HepG2 (cell line): Measurements from ENCODE around the gene ACADS. TPM values are rescaled to one million over a fixed set of nuclear protein-coding genes. Genes with fewer than 3 reads are reported as not detected.
A peak's percentile ranks its signal among the peaks of the same experiment; 100 is the strongest.

Experiments used
- JUND ChIP-seq: sonication (generic); formaldehyde crosslinking; IDR thresholded peaks from 2 replicates; pipeline ENCODE4 v1.8.0; 2022; ENCODE audit warnings: mild to moderate bottlenecking, missing genetic modification reagents
- MTF1 ChIP-seq: sonication (generic); formaldehyde crosslinking; IDR thresholded peaks from 2 replicates; pipeline ENCODE4 v1.5.0; 2020; ENCODE audit warnings: missing genetic modification reagents
- NCOR1 ChIP-seq: fragments of 200-600 bp; sonication (generic); IDR thresholded peaks from 2 replicates; pipeline ENCODE4 v1.7.0; 2017; ENCODE audit warnings: antibody characterized with exemption, low read length, borderline replicate concordance
- NR2C2 ChIP-seq: sonication (generic); formaldehyde crosslinking; IDR thresholded peaks from 2 replicates; pipeline ENCODE4 v1.4.0; 2020; ENCODE audit warnings: missing genetic modification reagents, mild to moderate bottlenecking, moderate library complexity, borderline replicate concordance
- PBX3 ChIP-seq: sonication (generic); formaldehyde crosslinking; IDR thresholded peaks from 2 replicates; pipeline ENCODE4 v1.8.1; 2023; ENCODE audit warnings: missing genetic modification reagents, inconsistent platforms, borderline replicate concordance
- PHF20 ChIP-seq: sonication (generic); formaldehyde crosslinking; IDR thresholded peaks from 2 replicates; pipeline ENCODE4 v1.5.0; 2020; ENCODE audit warnings: mild to moderate bottlenecking, missing genetic modification reagents
- PITX1 ChIP-seq: sonication (generic); formaldehyde crosslinking; IDR thresholded peaks from 2 replicates; pipeline ENCODE4 v1.5.1; 2020; ENCODE audit warnings: mild to moderate bottlenecking, missing genetic modification reagents
- RFXANK ChIP-seq: IDR thresholded peaks from 2 replicates; pipeline ENCODE4 v1.6.1; 2016
- USF2 ChIP-seq, 2 experiments: sonication (generic) in 1 of 2; formaldehyde crosslinking in 1 of 2; IDR thresholded peaks; 2 replicates each; pipeline versions ENCODE4 v1.5.1 to v1.6.1; 2011 to 2020; ENCODE audit warnings: borderline replicate concordance in 1 of 2, low read depth in 1 of 2, low read length in 1 of 2, mild to moderate bottlenecking in 1 of 2, missing genetic modification reagents in 1 of 2, moderate library complexity in 1 of 2
- YEATS2 ChIP-seq: sonication (generic); formaldehyde crosslinking; IDR thresholded peaks from 2 replicates; pipeline ENCODE4 v1.4.0; 2020; ENCODE audit warnings: missing genetic modification reagents, borderline replicate concordance
- ZBTB7A ChIP-seq: sonication (generic); formaldehyde crosslinking; IDR thresholded peaks from 2 replicates; pipeline ENCODE4 v1.8.0; 2022; ENCODE audit warnings: mild to moderate bottlenecking, missing genetic modification reagents
- ZNF256 ChIP-seq: sonication (generic); formaldehyde crosslinking; conservative IDR thresholded peaks from 2 replicates; pipeline ENCODE4 v1.4.0; 2020; ENCODE audit warnings: missing genetic modification reagents
- ZNF263 ChIP-seq: sonication (generic); formaldehyde crosslinking; IDR thresholded peaks from 2 replicates; pipeline ENCODE4 v1.4.0; 2020; ENCODE audit warnings: missing genetic modification reagents
- ZNF292 ChIP-seq: sonication (generic); formaldehyde crosslinking; IDR thresholded peaks from 2 replicates; pipeline ENCODE4 v1.8.1; 2022; ENCODE audit warnings: mild to moderate bottlenecking, low read depth, missing genetic modification reagents, borderline replicate concordance
- ZNF546 ChIP-seq: sonication (generic); formaldehyde crosslinking; conservative IDR thresholded peaks from 2 replicates; pipeline ENCODE4 v1.8.1; 2023; ENCODE audit warnings: mild to moderate bottlenecking, missing genetic modification reagents
- ZNF569 ChIP-seq: sonication (generic); formaldehyde crosslinking; IDR thresholded peaks from 2 replicates; pipeline ENCODE4 v1.5.0; 2020; ENCODE audit warnings: mild to moderate bottlenecking, missing genetic modification reagents, moderate library complexity, borderline replicate concordance
- ZSCAN9 ChIP-seq: IDR thresholded peaks from 2 replicates; pipeline ENCODE4 v1.6.1; 2016; ENCODE audit warnings: borderline replicate concordance
- polyA plus RNA-seq, 8 experiments: library from polyadenylated mRNA; depleted of rRNA in 3 of 8; stranded (reverse) in 7 of 8; unstranded in 1 of 8; fragments of >200 nt; fragmentation: Illumina TruSeq in 4 of 8; extraction: Trizol in 4 of 8; gene quantifications; 2 replicates each; pipeline versions ENCODE4 v1.2.1 to v1.2.3, GENCODE V29; 2011 to 2016; ENCODE audit warnings: low read depth in 4 of 8, missing spikeins in 1 of 8, mixed read lengths in 1 of 8; ENCODE audit not compliant: insufficient read depth in 1 of 8
- total RNA-seq, 5 experiments: library from RNA; depleted of rRNA; stranded (reverse); fragments of >200 nt; fragmentation: Illumina TruSeq; extraction: Trizol; gene quantifications; 2 replicates each; pipeline ENCODE4 v1.2.3, GENCODE V29; 2016; ENCODE audit warnings: low read depth in 1 of 5
- TF ChIP-seq, protein P1 (sequence below): sonication (generic); formaldehyde crosslinking; IDR thresholded peaks from 2 replicates; pipeline ENCODE4 v1.4.0; 2020; ENCODE audit warnings: missing genetic modification reagents
- TF ChIP-seq, protein P2 (sequence below): sonication (generic); formaldehyde crosslinking; IDR thresholded peaks from 2 replicates; pipeline ENCODE4 v1.9.0; 2022; ENCODE audit warnings: missing genetic modification reagents, mild to moderate bottlenecking, borderline replicate concordance
- TF ChIP-seq, protein P3 (sequence below): sonication (generic); formaldehyde crosslinking; IDR thresholded peaks from 2 replicates; pipeline ENCODE4 v1.8.1; 2023; ENCODE audit warnings: mild to moderate bottlenecking, missing genetic modification reagents

ACADS gene
- total and polyA plus RNA-seq, 2 of the 13 experiments (the other 11 are each of a cell fraction or from before 2014, with no cell fraction given), result 17.4 to 27.7 TPM

DNA sequence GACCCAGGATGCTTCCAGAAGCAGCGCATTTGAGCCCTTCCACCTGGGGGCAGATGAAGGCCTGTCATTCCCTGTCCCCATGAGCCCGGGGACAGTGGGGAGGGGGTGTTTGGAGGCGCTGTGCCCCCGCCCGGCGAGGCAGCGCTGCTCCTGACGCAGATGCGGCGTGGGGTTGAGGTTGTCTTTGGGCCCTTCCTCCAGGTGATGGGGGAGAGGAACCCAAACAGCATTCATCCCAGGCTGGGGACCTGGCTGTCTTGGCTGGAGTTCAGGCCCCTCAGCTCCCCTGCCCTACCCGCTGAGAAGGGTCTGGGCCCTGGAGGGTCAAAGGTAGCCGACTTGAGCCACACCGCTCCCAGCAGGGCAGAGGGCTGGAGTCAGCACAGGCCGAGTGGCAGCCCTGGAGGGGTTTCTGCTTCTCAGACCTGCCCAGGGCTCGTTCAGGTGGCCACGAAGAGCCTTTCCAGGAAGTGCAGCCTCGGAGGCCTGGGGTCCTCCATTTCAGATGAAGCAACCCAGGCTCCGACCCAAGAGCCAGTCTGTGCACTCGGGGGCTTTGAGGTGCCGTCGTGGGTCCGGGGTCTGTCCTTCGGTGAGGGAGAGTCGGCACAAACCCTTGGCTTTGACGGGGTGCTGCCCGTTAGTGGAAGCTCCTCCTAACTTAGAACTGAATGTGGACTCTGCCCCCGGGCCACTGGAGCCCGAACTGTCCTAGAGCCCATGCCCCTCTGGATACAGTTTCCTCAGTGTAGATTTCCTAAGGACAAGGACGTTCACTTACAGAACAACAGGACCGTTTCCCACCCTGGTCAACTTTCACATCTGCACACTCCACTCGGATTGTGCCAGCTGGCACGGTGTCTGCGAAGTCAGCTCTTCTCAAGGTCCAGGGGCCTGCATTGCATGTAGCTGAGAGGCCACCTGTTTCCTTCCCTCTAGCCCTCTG lies 16.1 kb downstream of the ACADS start (continued):
- TF ChIP-seq USF2 (IDR thresholded peaks at IDR 0.05; ENCODE audit: low read depth, low read length) (no peak), USF2 (CRISPR knock-in tag; IDR thresholded peaks at IDR 0.05; ENCODE audit: borderline replicate concordance) (no peak), ZNF546 (no peak), ZNF256 (CRISPR knock-in tag) (no peak), PITX1 (CRISPR knock-in tag) (no peak), ZSCAN9 (CRISPR knock-in tag) (no peak), YEATS2 (no peak), NR2C2 (CRISPR knock-in tag) (no peak), ZNF263 (CRISPR knock-in tag) (peak; percentile 19; the same call in 1 of the 2 replicates), ZNF569 (no peak), ZNF292 (CRISPR knock-in tag) (peak; percentile 54; the same call in 1 of the 2 replicates), MTF1 (CRISPR knock-in tag) (no peak), NCOR1 (peak; percentile 21; the same call in 1 of the 2 replicates), PHF20 (CRISPR knock-in tag) (peak; percentile 35; the same call in 1 of the 2 replicates), JUND (CRISPR knock-in tag) (no peak), ZBTB7A (CRISPR knock-in tag) (no peak), PBX3 (CRISPR knock-in tag) (no peak), RFXANK (CRISPR knock-in tag) (no peak)
- TF ChIP-seq, protein P1, sequence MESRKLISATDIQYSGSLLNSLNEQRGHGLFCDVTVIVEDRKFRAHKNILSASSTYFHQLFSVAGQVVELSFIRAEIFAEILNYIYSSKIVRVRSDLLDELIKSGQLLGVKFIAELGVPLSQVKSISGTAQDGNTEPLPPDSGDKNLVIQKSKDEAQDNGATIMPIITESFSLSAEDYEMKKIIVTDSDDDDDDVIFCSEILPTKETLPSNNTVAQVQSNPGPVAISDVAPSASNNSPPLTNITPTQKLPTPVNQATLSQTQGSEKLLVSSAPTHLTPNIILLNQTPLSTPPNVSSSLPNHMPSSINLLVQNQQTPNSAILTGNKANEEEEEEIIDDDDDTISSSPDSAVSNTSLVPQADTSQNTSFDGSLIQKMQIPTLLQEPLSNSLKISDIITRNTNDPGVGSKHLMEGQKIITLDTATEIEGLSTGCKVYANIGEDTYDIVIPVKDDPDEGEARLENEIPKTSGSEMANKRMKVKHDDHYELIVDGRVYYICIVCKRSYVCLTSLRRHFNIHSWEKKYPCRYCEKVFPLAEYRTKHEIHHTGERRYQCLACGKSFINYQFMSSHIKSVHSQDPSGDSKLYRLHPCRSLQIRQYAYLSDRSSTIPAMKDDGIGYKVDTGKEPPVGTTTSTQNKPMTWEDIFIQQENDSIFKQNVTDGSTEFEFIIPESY (CRISPR knock-in tag), result peak; percentile 25; the same call in 1 of the 2 replicates
- TF ChIP-seq, protein P2, sequence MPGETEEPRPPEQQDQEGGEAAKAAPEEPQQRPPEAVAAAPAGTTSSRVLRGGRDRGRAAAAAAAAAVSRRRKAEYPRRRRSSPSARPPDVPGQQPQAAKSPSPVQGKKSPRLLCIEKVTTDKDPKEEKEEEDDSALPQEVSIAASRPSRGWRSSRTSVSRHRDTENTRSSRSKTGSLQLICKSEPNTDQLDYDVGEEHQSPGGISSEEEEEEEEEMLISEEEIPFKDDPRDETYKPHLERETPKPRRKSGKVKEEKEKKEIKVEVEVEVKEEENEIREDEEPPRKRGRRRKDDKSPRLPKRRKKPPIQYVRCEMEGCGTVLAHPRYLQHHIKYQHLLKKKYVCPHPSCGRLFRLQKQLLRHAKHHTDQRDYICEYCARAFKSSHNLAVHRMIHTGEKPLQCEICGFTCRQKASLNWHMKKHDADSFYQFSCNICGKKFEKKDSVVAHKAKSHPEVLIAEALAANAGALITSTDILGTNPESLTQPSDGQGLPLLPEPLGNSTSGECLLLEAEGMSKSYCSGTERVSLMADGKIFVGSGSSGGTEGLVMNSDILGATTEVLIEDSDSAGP (CRISPR knock-in tag), result 0 out of 2 replicates have a peak, but pooled peaks have one; percentile 7
- TF ChIP-seq, protein P3, sequence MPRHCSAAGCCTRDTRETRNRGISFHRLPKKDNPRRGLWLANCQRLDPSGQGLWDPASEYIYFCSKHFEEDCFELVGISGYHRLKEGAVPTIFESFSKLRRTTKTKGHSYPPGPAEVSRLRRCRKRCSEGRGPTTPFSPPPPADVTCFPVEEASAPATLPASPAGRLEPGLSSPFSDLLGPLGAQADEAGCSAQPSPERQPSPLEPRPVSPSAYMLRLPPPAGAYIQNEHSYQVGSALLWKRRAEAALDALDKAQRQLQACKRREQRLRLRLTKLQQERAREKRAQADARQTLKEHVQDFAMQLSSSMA, result no peak
